ENCODE data around the gene CAMSAP2.

CAMSAP2 gene

DNA sequence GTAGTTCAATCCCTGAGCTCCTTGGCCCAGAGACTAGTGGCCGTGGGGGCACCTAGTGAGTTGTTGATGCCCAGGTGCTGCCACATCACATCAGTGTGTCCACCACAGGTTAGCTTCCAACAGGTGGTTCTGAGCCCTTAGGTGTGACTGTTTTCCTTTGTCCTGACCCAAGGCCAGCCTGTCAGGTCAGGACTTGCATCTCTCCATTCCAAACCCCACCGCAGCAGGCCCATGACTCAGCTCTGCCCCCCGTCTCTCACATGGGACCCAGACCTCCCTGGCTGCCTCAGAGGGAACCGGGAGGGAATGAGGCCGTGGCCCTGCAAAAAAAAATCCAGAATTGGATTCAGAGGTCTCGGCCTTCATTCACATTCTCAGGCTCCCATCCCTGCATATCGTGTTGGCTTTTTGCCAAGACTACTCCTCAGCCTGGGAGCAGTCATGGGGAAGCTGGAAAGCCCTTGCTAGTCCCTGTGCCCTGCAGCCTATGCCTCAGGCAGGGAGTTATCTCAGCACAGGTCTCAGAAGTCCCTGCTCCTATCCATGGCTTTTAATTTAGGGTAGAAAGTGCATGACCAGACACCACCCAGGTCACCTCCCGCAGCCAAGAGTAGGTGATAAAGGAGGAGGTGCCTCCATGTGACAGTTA, 163.2 kb downstream of the CAMSAP2 start:
- TF ChIP-seq, protein P1, sequence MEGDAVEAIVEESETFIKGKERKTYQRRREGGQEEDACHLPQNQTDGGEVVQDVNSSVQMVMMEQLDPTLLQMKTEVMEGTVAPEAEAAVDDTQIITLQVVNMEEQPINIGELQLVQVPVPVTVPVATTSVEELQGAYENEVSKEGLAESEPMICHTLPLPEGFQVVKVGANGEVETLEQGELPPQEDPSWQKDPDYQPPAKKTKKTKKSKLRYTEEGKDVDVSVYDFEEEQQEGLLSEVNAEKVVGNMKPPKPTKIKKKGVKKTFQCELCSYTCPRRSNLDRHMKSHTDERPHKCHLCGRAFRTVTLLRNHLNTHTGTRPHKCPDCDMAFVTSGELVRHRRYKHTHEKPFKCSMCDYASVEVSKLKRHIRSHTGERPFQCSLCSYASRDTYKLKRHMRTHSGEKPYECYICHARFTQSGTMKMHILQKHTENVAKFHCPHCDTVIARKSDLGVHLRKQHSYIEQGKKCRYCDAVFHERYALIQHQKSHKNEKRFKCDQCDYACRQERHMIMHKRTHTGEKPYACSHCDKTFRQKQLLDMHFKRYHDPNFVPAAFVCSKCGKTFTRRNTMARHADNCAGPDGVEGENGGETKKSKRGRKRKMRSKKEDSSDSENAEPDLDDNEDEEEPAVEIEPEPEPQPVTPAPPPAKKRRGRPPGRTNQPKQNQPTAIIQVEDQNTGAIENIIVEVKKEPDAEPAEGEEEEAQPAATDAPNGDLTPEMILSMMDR (IDR thresholded peaks at IDR 0.05; ENCODE audit: low read depth, low read length) = no peak
- no peak overlapping the region for H3K4me3 ChIP-seq (ENCODE audit: low read depth, low read length)

DNA sequence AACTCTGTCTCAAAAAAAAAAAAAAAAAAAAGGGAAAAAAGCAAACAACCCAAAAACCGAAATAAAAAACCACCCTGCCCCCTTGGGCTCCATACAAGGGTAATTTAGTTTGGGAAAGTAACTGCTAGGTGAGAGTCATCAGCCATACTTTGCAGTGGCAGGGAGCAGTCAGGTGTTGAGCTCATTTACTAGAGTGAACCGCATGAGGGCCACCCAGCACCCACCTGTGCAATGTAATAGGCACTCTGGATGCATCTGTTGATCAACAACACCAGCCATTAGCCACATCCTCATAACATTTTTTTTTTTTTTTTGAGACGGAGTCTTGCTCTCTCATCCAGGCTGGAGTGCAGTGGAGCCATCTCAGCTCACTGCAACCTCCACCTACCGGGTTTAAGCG, 165.1 kb downstream of the CAMSAP2 start:
- TF ChIP-seq, protein P1 (IDR thresholded peaks at IDR 0.05; ENCODE audit: low read depth, low read length) = no peak
- no peak overlapping the region for H3K4me3 ChIP-seq (ENCODE audit: low read depth, low read length)

DNA sequence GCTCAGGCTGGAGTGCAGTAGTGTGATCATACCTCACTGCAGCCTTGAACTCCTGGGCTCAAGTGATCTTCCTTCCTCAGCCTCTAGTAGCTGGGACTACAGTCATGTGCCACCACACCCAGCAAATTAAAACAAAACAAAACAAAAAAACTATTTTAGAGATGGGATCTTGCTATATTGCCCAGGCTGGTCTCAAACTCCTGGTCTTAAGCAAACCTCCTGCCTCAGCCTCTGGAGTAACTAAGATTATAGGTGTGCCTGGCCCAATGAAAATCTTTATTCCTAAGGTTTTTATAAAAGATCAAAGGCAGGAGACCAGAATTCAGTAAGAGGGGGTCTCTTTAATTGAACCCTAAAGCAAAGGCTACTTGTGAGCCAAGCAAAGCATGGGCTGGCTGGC, 166.1 kb downstream of the CAMSAP2 start:
- TF ChIP-seq, protein P1 (IDR thresholded peaks at IDR 0.05; ENCODE audit: low read depth, low read length) = no peak
- no peak overlapping the region for H3K4me3 ChIP-seq (ENCODE audit: low read depth, low read length)

DNA sequence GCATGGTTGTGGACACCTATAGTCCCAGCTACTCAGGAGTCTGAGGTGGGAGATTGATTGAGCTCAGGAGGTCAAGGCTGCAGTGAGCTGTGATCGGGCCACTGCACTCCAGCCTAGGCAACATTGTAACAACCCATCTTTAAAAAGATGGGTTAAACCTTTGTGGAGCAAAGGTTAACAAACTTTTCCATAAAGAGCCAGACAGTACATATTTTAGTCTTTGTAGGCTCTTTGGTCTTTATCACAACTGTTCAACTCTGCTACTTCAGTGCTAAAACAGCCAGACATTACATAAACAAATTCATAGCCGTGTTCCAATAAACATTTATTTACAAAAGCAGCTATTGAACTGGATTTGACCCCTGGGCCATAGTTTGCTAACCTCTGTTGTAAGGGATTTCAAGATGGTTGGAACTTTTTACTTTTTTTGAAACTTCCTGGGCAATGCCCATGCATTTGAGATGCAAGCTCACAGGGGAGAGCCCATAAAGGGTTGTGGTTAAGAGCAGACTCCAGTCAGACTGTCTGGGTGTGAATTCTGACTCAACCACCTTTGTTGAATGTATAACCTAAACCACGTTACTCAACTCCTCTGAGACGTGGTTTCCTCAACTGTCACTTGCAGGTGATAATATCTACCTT, 166.8 kb downstream of the CAMSAP2 start:
- TF ChIP-seq, protein P1 (IDR thresholded peaks at IDR 0.05; ENCODE audit: low read depth, low read length) = no peak
- H3K4me3 ChIP-seq (ENCODE audit: low read depth, low read length) = no peak overlapping the region

DNA sequence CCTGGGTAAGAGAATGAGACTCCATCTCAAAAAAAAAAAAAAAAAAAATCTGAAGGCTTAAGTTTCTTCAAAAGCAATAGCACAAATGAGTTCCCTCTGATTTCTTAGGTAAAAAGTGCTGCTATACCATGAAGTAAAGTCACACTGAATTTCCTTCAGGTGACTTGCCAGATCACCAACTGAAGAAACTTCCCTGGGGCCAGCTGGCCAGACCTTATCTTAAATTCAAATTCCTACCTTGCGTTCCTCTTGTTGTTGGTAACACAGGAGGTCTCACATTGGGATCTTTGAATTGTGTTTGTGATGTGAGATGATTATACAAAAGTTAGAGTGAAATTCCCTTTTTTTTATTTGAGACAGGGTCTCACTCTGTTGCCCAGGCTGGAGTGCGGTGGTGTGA, 167.8 kb downstream of the CAMSAP2 start:
- TF ChIP-seq, protein P1 (IDR thresholded peaks at IDR 0.05; ENCODE audit: low read depth, low read length) = no peak

DNA sequence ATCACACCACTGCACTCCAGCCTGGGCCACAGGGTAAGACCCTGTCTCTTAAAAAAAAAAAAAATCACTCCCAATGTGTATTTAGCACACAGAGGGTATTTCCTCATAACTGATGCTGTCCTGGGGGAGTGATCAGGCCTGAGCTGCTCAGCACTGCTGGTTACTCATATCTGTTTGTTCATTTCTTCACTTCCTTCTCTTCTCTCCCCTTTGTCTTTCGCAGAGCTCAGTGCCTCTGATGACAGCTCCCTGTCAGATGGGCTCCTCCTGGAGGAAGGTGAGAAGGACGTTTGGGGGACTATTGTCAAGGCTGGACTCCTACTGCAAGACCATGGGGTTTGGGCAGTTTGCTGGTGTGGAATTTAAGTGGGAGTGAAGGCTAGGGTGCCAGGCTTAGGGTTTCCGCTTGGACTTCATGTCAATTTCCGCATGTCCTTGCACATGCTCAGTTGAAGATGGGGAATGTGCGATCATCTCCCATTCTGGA, 169.0 kb downstream of the CAMSAP2 start:
- TF ChIP-seq, protein P1 (IDR thresholded peaks at IDR 0.05; ENCODE audit: low read depth, low read length) = no peak
- H3K4me3 ChIP-seq (ENCODE audit: low read depth, low read length) = no peak overlapping the region

More for the DNA sequence above, 167.8 kb downstream of the CAMSAP2 start:
- H3K4me3 ChIP-seq (ENCODE audit: low read depth, low read length) = no peak overlapping the region

DNA sequence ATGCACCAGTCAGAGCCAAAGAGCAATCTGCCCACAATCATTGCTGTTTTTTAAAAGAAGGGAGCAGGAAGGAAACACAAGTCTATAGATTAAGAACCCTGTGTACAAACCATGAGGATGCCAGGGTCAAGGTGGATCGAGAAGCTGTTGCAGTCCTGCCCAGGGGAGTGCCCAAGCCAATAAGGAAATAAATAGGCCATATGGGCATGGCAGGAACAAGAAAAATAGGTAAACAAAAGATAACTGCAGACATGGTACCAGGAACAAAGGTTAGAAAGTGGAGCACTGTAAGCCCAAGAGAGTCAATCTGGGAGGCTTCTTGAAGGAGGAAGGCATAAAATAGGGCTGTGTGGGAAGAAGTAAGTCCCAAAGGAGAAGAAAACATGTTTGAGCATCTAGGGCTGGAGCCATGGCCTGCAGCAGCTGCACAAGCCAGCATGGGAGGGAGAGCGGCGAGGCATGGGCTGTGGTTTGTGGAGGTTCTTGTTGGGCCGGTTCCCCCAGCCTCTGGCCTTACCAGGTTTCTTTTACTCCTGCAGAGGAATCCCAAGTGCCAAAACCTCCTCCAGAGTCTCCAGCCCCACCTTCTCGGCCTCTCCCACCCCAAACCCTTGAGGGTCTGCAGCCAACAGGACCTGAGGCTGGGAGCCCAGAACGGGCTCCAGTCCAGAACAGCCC, 169.6 kb downstream of the CAMSAP2 start:
- TF ChIP-seq, protein P1 (IDR thresholded peaks at IDR 0.05; ENCODE audit: low read depth, low read length) = no peak
- H3K4me3 ChIP-seq (ENCODE audit: low read depth, low read length) = no peak overlapping the region

All from WI38 (cell line).